Activated T-helper 1 cell treated with Interleukin-2 at 50 U/mL for 16 hours (primary cell): Measurements from ENCODE around the gene DGCR2.
"Not testable (repeated sequence)": the region's sequence is repeated elsewhere in the genome, so short reads cannot be mapped to it uniquely, and the experiment has no call there.

Experiments used
- DNase-seq: peaks from one replicate; pipeline ENCODE4 v3.0.0-alpha.2; 2020; ENCODE audit warnings: low read depth

Gene DGCR2

DNA sequence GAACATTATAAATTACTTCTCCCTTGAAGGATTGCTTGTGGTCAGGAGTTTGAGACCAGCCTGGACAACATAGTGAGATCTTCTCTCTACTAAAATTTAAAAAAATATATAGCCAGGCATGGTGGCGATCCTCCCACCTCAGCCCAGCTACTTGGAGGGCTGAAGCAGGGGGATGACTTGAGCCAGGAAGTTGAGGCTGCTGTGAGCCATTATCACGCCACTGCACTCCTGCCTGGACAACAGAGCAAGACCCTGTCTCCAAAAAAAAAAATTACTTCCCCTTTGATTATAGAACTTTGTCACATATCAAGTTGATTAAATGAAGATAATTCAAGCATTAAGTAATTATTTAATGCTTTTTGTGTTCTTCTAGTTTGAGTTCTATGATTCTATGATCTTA lies 121.0 kb downstream of the DGCR2 start:
- DNase-seq: no peak

DNA sequence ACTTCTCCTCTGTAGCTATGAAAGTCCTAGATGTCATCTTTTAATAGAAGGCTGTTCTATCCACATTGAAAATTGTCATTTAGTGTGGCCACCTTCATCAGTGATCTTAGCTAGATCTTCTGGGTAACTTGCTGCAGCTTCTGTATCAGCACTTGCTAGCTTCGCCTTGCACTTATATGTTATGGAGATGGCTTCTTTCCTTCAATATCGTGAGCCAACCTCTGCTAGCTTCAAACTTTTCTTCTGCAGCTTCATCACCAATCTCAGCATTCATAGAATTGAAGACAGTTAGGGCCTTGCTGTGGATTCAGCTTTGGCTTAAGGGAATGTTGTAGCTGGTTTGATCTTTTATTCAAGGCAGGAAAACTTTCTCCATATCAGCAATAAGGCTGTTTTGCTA lies 122.1 kb downstream of the DGCR2 start:
- not testable (repeated sequence) for DNase-seq

DNA sequence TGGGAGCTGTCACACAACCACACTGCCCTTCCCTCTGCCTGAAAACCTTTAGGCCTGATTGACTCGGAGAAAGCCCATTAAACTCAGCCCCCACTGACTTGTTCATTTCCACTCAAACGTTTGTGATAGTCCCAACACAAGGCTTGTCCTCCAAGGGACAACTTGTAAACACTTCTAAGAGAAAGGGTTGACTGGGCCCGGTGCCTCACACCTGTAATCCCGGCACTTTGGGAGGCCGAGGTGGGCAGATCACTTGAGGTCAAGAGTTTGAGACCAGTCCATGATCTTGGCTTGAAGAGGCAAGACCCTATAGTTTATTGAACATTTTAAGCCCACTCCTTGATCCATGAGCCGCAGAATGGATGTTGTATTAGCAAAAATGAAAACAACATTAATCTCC lies 122.8 kb downstream of the DGCR2 start:
- no peak for DNase-seq

DNA sequence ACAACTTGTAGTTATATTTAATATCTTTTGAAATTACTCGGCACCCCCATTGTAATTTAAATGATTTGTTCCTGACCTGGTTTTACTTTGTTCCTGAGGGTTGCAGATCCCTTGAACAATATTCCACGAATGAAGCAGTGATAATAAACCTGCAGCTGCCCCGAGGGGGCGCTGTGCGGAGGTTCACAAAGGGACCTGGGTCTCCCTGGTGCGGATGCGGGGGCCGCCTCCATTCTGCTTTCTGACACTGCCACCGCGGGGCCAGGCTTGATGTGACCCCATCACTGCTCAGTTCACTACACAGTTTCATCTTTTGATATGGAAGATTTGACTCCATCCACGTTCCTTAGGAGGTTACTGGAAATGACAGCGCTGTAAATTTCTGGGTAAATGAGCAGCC lies 123.2 kb downstream of the DGCR2 start:
- no peak for DNase-seq

DNA sequence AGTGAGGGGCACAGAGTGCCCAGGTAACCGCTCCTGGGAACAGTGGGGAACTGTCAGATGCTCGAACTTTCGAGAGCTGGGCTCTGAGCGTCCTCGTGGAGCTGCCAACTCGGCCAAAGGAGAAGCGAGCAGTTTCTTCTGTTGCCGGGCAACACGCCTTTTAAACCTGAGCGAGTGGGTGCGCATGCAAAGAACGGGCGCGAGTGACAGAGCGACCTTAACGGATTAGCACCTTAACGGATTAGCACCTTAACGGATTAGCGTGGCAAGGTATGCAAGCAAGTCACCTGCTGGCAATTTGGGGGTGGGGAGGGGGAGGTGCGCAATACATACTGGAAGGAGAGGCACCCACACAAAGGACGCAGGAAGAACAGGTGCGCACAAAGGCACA lies 124.3 kb downstream of the DGCR2 start:
- DNase-seq: no peak

DNA sequence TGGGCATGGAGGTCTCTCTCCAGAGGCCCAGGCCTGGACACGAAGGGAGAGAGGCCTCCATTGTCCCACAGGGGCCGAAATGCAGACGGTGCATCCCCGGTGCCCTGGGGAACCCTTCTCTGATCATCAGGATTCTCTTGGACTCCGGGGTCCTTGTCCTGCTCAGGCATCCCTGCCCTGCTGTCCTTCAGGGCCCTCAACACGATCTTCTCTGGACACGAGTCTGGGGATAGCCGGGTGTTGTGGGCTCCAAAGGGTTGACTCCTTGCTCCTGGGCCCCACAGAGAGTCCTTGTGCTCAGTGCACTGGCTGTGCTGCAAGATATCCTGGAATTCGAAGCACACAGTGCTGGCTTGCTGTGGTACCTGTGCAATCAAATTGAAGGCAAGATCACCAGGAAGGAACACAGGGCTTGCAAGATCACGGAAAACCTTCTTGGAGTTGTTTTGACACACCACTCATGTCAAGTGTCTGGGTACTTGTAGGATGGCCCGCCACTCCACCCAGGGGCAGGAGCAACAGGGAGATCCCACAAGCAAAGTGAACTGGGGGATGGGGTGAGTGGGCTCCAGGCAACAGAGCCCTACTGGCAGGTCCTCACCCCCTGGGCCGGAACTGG lies 124.8 kb downstream of the DGCR2 start:
- no peak for DNase-seq

DNA sequence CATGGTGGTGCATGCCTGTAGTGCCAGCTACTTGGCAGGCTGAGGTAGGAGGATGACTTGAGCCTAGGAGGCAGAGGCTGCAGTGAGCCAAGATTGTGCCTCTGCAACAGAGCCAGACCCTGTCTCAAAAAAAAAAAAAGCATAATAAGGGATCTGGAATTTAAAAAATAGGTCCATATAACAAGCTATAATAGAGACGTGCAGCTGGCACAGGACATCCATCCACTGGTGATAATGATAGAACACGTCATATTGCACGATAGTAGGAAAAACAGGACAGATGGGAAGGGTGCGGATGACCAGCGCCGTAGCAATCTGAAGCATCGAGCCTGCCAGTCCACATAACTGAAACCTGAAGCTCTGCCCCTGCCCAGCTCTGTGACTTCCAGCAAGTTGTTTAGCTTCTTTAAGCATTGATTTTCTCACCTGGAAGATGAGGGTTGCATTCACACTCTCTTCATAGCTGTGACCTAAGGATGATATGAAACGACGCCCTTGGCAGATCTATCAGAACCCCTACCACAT lies 125.8 kb downstream of the DGCR2 start:
- DNase-seq: no peak

DNA sequence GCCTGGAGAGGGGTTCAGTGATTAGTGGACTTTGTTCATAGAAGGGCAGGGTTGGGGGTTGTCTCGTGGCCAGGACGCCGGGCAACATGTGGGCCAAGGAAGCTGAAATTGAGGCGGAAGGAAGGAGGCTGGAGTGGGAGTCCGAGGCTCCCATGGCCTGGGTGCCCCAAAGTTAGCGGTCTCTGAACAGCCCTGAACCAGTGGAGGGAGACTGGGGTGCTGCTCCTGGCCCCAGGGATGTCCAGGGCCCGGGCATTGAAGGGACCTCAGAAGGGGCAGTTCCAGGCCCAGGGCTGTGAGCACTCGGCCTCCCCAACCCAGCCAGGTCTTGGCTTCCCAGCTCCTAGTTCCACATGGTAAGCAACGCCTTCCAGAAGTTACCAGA lies 126.9 kb downstream of the DGCR2 start:
- no peak for DNase-seq

DNA sequence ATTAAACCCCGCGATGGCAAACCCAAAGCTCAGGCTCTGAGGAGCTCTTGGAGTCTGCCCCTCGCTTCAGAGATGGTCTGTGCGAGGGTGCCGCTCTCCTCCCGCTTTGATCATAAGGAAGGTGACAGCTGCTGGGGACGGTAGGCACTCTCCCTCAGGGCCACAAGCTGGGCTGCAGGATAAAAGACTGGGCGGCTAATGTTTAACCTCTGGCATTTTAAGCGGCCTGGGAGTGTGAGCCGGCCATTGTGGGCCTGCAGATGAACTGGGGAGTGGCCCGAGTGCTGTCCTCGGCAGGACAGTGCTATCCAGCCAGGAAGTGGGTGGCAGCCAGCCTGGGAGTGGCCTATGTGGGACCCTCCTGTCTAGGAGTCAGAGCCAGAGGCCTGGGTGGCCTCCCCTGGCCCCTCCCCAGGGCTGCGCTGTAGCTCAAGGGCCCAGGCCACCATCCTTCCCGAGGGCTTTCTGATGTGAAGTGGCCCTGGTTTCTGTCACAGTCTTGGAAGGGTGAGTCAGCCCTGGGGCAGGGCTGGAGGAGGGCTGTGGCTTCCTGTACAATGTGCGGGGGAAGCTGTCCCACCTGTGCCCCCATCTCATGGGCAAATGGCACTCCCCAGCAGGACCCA lies 127.4 kb downstream of the DGCR2 start:
- no peak for DNase-seq

DNA sequence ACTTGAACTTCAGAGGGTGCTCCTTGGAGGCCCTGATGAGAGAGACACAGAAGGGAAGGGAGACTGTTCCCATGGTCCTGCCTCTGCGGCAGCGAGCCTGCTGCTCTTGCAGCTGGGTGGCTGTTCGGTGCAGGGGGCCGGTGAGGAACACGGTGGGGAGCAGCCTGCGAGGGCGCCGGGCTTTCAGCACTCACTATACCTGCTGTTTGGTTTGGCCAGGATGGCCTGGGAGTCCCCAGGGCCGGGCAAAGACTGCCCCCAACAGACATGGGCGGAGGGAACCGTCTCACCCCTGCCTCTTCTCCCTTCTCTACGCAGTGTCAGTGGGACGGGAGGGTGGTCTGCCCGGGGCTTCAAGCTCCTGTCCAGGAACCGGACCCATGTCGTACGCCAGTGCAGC lies 128.2 kb downstream of the DGCR2 start:
- no peak for DNase-seq

DNA sequence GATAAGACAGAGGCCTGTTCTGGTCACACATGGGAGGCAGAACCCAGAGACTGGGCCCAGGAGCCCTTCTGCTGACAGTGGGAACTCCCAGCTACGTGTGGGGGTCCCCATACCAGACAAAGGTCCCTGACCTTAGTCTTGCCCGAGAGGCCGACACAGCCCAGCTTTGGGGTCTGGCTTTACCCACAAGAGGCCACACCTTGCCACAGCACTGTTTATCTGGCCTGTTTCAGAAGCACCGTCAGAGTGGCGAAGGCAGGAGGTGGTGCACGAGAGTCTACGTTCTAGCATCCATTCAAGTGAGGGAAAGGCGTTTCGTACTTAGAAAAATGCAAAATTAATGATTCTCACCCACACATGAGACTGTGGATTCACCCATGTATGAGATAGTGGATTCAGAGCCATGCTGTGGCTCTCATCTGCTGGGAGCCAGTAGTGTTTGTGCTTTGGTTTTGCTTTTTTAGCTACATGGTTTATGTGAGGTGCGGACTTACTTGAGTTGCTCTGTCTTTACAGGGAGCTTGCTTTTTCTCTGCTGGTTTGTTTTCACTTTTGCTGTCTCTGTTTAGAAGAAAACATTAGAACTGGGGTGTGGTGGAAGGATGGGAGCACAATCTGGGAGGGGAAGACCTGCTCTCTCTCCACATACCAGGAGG lies 129.5 kb downstream of the DGCR2 start:
- no peak for DNase-seq

DNA sequence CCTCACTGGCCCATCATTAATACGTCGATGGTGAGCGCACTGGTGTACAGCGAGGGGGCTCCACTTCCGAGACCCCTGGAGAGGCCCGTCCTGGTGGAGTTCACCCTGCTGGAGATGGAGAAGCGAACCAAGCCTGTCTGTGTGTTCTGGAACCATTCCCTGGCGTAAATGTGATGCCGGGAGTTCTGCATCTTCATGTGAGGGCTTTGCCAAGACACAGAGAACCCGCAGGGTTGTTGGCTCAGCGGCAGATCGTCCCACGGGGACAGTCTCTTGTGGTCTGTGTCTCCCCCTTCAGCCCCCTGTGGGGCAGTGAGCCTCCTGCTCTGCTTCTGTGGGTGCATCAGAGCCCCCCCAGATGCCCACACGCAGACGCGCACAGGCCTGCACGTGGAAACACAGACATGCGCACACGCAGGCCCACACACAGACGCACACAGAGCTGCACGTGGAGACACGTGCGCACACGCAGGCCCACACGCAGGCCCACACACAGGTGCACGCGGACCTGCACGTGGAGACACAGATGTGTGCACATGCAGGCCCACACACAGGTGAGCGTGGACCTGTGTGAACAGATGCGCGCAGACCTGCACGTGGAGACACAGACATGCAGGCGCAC lies 130.3 kb downstream of the DGCR2 start:
- no peak for DNase-seq

DNA sequence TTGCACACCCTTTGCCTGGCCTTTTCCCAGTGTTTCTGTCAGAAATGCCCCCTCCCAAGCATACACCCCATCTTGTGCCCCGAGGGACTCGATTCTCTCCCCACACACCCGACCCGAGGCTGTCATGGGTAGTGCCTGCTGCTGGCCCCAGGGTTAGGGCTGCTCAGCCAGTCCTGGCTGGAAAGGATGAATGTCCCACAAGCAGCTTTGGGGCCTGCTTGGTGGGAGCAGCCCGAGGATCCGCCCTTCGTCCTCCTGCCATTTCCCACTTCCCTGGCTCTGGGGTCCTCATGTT lies 131.1 kb downstream of the DGCR2 start:
- no peak for DNase-seq

DNA sequence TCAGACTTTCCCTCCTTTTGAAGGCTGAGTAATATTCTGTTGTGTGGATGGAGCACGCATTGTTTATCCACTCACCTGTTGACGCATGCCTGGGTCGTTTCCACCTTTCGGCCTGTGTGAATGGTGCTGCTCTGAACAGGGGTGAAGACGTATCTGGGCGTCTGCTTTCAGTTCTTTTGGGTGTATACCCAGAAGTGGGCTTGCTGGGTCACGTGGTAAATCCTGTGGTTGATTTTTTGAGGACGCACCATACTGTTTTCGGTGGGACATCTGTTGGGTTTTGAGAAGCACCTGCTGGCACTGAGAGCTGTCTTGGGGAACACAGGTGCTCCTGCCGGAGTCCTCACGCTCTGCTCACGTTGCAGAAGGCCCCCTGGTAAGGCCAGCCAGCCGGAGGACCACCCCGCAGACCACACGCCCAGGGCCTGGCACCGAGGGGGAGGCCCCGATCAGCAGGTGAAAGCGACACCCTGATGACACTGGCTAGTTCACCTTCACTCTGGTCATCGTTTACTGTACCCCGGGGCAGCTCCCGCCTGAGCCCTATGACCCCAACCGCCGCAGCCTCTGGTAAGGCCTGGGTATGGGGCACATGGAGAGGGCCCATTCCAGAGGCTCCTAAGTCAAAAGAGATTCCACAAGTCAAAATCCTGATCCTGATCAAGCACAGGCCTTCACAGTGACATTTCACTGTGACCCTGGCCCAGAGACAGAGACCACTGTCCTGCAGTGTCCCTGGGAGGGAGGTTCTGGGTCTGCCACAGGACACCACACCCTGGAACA lies 131.7 kb downstream of the DGCR2 start:
- no peak for DNase-seq

DNA sequence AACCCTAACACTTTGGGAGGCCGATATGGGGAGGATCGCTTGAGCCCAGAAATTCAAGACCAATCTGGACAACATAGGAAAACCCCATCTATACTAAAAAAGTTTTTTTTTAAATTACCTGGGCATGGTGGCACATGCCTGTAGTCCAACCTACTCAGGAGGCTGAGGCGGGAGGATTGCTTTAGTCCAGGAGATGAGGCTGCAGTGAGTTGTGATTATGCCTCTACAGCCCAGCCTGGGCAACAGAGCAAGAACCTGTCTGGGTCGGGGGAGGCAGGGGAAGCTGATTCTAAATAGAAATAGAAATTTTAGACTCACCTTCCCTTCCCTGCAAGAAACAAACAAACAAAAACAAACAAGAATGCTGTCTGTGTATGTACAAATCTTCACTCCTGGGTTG lies 133.3 kb downstream of the DGCR2 start:
- DNase-seq: no peak

DNA sequence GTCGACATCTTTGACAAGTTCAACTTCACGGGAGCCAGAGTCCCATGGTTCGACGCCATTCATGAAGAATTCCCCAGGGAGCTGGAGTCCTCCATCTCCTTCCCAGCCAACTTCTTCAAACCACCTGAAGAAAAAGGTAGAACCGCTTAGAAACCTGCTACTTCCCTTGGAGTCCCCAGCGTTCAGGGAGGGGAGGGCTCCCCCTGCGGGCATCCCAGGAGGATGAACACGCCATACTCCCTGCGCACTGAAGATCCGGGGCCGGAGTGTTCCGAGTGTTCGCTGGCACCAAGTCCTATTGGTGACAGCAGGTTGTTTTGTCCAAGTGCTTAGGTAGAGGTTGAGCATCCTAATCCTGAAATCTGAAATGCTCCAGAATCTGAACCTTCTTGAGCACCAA lies 134.4 kb downstream of the DGCR2 start:
- DNase-seq: no peak

DNA sequence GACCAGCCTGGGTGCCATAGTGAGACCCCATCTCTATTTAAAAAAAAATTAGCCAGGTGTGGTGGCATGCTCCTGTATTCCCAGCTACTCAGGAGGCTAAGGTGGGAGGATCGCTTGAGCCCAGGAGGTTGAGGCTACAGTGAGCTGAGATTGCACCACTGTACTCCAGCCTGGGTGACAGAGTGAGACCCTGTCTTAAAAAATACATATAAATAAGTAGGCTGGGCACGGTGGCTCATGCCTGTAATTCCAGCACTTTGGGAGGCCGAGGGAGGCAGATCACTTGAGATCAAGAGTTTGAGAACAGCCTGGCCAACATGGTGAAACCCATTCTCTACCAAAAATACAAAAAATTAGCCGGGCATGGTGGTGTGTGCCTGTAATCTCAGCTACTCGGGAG lies 135.1 kb downstream of the DGCR2 start:
- DNase-seq: not testable (repeated sequence)
